PC-9 (cell line): ENCODE results near the gene KCNIP1.

Experiments used
- CTCF ChIP-seq: fragments of 200-600 bp; sonication (generic); conservative IDR thresholded peaks from 2 replicates; pipeline ENCODE4 v1.6.1; 2017; ENCODE audit warnings: mixed run types, antibody characterized with exemption, mild to moderate bottlenecking, moderate library complexity
- EZH2 ChIP-seq: fragments of 200-600 bp; sonication (generic); IDR thresholded peaks from 2 replicates; pipeline ENCODE4 v1.8.0; 2017; ENCODE audit warnings: antibody characterized with exemption, low read depth

- TF ChIP-seq CTCF (no peak), EZH2 (no peak)
These were observed 10.6 kb upstream of the KCNIP1 start for GRCh38 chr5:170493028-170493820.
